Activated CD4-positive, alpha-beta T cell treated with anti-CD3 and anti-CD28 coated beads, Interleukin-2, Interleukin-4, amounts not matched to agents 100 ng/mL and 50 ng/mL, durations not matched to agents 16 hours and 8 hours (primary cell): ENCODE measurements around the gene ATP10D.
"Not testable (repeated sequence)": the region's sequence is repeated elsewhere in the genome, so short reads cannot be mapped to it uniquely, and the experiment has no call there.

ENCODE experiments used
- DNase-seq: peaks from one replicate; pipeline ENCODE4 v3.0.0-alpha.2; 2020; ENCODE audit warnings: low spot score

ATP10D gene

GRCh38 chr4:47485047-47485692 lies at the start of gene ATP10D:
Gene ATP10D (plus strand): TSS chr4:47485275. CDS start chr4:47512541, 27,266 bp downstream.
- DNase-seq = peak; percentile 84

GRCh38 chr4:47442980-47443379 lies 42.1 kb upstream of the ATP10D start:
- DNase-seq = no peak

GRCh38 chr4:47444031-47444430 lies 41.0 kb upstream of the ATP10D start:
- DNase-seq = no peak

DNA sequence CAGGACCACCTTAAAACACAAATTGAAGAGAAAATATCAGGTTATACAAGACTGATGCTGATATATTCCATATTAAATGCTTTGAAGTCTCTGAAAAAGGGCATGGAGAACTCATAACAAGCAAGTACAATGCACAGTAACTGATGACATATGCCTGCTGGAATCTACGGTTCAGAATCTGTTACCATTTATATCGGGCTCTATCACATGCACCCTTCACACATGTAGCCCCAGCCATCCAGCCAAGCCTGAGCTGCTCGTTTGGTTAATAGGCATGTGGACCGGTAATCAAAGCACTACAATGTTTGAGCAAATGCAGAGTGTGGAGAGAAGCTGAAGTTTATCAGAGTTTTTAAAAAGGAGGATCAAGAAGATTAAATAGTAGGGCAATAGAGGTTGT lies 33.4 kb upstream of the ATP10D start:
- DNase-seq = no peak

GRCh38 chr4:47462799-47463234 lies 22.3 kb upstream of the ATP10D start:
- DNase-seq = no peak

GRCh38 chr4:47463235-47463956 lies 21.7 kb upstream of the ATP10D start, which contains the start of gene COMMD8:
Gene COMMD8 (minus strand): TSS chr4:47463702. CDS start chr4:47463651, 51 bp downstream.
- peak; percentile 96 for DNase-seq

GRCh38 chr4:47465004-47465403 lies 20.1 kb upstream of the ATP10D start:
- no peak for DNase-seq

DNA sequence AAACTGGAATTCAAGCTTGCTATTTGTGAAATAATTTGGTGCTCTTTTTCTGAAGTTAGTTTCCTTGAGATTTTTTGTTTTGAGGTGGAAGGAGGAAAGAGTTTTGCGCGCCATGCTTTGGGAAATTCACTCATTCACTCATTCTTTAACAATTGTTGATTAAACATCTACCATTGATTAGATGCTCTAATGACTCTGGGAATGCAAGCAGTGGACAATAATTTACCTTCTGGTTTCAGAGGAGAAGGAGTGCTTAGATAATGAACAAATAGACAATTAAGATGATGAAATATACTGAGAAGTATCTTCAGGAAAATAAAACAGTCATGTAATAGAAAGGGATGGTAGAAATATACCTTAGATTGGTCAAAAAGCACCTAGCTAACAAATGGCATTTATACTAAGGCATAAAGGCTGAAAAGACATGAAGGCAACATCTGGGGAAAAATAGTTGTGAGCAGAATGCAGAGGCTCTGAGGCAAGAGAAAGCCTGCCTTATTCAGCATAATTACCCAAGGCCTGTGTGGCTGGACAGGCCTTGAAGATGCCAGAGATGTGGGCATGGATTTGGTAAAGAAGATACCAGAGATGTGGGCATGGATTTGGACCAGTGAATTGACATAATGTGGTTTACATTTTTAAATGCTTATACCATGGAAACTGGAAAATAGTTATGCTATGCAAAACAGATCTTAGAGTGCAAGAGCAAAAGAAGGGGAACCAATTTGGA lies 18.9 kb upstream of the ATP10D start:
- DNase-seq = no peak

DNA sequence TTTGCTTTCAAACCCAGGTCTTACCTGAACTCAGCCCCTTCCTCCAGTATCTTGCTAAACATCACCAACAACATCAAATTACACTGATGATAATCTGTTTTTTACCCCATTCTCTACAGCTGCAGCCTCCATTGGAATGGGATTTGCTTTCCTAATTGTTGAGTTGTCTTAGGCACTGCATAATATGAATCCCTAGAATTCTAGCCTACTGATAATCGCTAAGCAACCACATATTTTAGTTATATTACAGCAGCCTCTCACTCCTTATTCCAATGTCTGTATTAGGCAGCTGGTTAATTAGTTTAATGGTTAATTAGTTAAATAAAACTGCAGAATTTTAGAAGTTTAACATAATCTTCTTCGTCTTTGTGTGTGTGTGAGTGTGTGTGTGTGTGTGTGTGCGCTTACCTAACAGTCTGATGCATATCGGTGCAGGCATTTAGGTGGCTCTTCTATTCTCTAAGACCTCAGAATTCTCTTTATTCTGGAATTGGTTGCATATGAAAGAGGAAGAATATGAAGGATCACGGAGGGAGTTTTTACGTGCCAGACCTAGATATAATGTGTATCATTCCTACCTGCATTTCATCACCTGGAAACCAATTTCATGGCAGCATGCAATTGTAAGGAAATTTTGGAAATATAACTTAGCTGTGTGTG lies 16.2 kb upstream of the ATP10D start:
- no peak for DNase-seq

DNA sequence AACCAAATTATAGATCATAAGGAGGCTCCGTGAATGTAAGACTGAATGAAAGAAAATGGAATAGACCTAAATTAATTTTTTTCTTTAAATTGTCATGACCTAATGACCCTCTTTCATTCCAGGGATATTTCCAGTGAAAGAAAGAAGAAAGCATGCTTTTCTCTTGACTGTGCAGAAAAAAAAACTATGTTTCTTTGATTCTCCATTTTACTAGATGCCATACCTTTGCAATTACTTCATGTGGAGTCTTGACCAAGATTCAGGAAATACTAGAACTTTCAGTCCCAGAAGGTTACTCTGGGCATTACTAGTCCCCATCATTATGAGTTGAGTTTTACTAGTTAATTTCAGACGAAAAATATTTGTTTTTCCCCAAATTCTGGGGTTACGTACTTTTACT lies 15.1 kb upstream of the ATP10D start:
- DNase-seq = no peak

DNA sequence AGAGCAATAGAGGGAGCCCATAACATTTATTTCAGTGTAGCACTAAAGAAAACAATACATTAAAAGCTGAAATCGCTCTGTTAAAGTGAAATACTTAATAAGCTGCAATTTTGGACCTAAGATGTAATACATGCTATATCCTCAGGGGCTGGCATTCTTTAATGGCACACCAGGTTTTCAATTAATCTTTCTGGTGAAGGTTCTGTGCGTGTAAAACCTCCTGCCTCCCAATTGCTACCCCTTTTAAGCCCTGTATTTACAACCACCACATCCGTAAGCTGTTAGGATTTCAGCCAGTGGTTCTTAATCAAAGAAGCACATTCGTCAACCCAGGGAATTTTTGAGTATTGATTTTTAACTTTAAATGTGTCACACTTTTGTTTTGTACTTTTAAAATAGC lies 14.0 kb upstream of the ATP10D start:
- DNase-seq = no peak

DNA sequence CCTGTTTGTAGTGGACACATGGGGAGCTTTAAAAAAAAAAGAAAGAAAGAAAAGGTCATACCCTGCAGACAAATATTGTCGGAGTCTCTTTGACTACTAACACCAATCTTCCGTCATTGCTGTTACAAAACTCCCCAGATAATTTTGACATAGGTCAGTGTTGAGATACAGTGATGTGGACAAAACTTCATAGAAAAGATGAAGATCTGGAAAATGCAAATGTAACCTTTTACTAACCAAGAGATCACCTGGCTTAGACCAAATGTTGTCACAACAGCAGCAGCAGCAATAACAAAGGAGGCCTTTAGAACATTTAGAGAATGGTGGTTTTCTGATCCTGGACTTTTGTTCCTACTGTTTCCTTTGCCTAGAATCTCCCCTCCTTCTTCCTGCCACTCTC lies 13.5 kb upstream of the ATP10D start:
- DNase-seq = no peak

DNA sequence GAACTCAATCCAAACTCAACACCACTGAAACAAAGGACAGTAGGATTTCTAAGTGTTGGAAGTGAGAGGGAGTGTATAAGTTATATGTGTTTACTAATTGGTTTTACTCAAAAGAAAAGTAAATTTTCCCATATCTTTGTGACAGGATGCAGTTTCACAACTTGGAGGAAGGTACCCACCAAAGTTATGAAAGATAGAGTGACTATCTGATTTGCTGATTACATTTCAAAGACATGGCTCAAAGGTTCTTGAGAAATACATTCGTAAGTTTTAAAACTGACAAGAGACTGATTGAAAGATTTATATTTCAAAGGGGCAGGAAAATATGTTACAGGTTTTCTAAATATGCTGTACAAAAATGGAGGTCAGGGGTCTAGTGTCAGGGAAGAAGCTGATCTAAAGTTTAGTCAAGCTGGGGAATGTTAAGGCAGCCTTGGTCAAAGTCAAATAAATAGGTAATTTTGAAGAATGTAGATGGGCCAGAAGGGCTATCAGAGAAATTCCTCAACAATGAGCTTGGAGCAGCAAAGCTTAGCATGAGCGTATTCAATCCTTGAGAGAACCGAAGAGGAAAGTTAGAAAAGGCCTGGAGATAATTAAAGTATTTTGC lies 11.8 kb upstream of the ATP10D start:
- DNase-seq = no peak

DNA sequence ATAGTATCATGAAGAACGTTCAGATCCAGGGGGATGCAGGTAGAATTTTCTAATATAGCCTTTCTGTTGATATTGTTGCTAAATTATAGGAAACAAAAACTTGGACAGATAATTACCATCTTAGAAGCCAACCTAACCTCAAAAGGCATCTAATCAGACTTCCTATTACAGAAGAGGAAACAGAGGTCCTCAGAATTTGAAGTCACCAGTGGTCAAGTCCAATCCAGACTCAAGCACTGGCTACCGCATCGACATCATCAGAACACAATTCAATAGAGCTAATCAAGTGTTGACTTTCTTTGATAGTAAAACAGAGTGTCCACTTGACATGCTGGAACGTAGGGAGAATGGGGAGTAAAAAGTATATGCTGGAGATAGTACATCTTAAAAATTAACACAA lies 10.3 kb upstream of the ATP10D start:
- DNase-seq = no peak

DNA sequence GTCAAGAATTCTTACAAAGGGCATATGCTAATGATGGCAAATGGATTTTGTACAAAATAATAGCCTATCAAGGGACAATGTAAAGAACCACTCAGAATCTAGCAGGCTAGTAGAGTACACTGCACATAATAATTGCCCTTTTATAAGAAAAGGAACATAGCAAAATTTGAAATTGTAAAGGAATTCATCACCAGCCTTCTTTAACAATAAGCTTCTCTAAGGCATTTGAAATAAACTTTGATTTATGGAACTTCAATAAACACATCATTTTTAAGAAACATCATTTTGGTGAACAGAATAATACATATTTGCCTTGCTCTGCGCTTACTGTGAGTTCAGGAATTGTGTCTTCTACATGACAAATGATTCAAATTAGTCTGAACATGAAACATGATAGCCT lies 9.7 kb upstream of the ATP10D start:
- no peak for DNase-seq

- no peak for DNase-seq
Observed at GRCh38 chr4:47478804-47479203, 6.3 kb upstream of the ATP10D start.

- DNase-seq = peak; percentile 25
Observed at GRCh38 chr4:47482326-47482725, 2.7 kb upstream of the ATP10D start.

DNA sequence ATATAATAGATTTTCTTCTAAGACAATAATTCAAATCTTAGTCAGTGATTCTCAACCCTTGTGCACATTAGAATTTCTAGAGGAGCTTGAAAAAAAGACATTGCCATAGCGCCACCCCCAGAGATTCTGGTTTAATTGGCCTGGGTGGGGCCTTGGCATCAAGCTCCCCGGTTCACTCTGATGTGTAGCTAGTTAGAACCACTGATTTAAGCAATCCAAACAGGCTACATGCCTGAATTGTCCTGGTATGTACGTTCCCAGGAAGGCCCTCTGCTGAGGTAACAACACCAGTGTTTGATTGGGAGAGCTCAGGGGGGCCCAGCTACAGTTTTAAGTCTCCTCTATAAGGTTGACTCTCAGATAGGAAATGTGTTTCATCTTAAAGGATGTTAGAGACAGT lies 1.3 kb upstream of the ATP10D start:
- DNase-seq = no peak

GRCh38 chr4:47484168-47484567 lies 907 bp upstream of the ATP10D start:
- DNase-seq = no peak

DNA sequence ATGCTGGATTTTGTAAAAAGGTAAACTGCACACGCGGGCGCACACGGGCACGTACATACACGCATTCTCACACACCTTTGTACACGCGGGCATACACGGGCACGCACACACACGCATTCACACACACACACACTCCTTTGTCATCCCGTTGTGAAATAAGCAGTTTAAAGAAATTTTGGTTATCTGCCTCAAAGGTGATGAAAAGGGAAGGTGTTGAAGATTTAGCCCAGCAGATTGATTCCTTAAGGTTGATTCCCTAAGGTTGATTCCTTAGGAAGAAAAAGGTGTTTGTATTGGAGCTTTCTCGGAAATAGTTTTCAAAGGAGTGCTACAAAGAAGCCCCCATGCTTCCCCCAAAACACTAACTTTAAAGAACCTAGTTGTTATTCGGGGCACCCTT lies 693 bp downstream of the ATP10D start:
- no peak for DNase-seq

DNA sequence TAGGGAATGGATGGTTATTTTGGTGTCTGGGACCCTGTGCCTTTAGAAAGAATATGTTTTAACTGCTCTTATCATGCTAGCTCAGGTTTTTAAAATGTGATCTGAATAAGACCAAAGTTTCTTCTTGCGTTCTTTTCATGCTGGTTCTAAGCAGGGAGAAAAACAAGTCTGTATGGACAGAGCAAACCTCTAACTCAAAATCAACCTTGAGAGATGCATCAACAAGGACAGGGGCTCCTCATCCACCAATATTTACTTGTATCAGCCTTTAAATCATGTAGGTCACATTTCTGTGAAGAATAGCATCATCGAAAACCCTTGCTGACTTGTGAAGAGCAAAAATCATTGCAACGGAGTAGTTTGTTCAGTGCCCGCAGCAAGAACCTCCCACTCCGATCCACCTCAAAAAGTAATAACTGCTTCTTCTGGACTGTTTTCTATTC lies 1.2 kb downstream of the ATP10D start:
- no peak for DNase-seq

GRCh38 chr4:47486727-47487126 lies 1.7 kb downstream of the ATP10D start:
- not testable (repeated sequence) for DNase-seq
